ENCODE results near the gene PCDHGB7. TPM values are rescaled to one million over a fixed set of nuclear protein-coding genes. Genes with fewer than 3 reads are reported as not detected.
A peak's percentile ranks its signal among the peaks of the same experiment; 100 is the strongest.
"Not testable (repeated sequence)": the region's sequence is repeated elsewhere in the genome, so short reads cannot be mapped to it uniquely, and the experiment has no call there.

Gene PCDHGB7
- total and polyA plus RNA-seq, 5 donors: 3.5 to 10.6 (median 10.4) TPM

DNA sequence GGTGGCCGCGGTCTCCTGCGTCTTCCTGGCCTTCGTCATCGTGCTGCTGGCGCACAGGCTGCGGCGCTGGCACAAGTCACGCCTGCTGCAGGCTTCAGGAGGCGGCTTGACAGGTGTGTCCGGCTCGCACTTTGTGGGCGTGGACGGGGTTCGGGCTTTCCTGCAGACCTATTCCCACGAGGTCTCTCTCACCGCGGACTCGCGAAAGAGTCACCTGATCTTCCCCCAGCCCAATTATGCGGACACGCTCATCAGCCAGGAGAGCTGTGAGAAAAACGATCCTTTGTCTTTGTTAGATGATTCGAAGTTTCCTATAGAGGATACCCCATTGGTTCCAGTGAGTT is 2.2 kb upstream of the PCDHGB7 start:
- H3K4me1 ChIP-seq (ENCODE audit: control insufficient read depth, insufficient read depth, low read length); H3K27me3 ChIP-seq (ENCODE audit: control insufficient read depth, insufficient read depth); H3K27ac ChIP-seq (ENCODE audit: low read length); H3K4me3 ChIP-seq (ENCODE audit: low read length); ATAC-seq; H3K9me3 ChIP-seq (ENCODE audit: control insufficient read depth, low read length); DNase-seq: not testable (repeated sequence)
- WGBS: 29% methylated on average over 24 of the region's 24 CpGs
- intact Hi-C loops (cut with DNase I): loop anchor here in 2 of 4 donors (5.0 to 10.0 kb wide), 2 partner anchors 110 to 142 kb away; no protein-coding TSS in a partner anchor

DNA sequence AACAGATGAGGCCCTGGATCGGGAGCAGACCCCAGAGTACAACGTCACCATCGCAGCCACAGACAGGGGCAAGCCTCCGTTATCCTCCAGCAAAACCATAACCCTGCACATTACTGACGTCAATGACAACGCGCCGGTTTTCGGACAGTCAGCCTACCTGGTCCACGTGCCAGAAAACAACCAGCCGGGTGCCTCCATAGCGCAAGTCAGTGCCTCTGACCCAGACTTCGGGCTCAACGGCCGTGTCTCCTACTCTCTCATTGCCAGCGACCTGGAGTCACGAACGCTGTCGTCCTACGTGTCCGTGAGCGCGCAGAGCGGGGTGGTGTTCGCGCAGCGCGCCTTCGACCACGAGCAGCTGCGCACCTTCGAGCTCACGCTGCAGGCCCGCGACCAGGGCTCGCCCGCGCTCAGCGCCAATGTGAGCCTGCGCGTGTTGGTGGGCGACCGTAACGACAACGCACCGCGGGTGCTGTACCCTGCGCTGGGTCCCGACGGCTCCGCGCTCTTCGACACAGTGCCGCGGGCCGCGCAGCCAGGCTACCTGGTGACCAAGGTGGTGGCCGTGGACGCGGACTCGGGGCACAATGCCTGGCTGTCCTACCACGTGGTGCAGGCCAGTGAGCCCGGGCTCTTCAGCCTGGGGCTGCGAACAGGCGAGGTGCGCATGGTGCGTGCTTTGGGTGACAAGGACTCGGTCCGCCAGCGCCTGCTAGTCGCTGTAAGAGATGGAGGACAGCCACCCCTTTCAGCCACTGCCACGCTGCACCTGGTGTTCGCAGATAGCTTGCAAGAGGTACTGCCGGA is 1.8 kb downstream of the PCDHGB7 start:
- peaks cover 18% of the 10 kb centered on the region for H3K9me3 ChIP-seq (ENCODE audit: control insufficient read depth, low read length)
- intact Hi-C loops (cut with DNase I): loop anchor here in 2 of 4 donors (5.0 to 10.0 kb wide), 2 partner anchors 106 to 138 kb away; no protein-coding TSS in a partner anchor
- no peak overlapping the region for H3K27ac ChIP-seq (ENCODE audit: low read length)
- peaks cover 2% of the 10 kb centered on the region for H3K4me1 ChIP-seq (ENCODE audit: control insufficient read depth, insufficient read depth, low read length)
- WGBS: 30% methylated on average over 74 of the region's 74 CpGs
- H3K4me3 ChIP-seq (ENCODE audit: low read length): no peak overlapping the region
- no peak for ATAC-seq
- DNase-seq: no peak
- H3K27me3 ChIP-seq (ENCODE audit: control insufficient read depth, insufficient read depth): no peaks in the 10 kb centered on the region

DNA sequence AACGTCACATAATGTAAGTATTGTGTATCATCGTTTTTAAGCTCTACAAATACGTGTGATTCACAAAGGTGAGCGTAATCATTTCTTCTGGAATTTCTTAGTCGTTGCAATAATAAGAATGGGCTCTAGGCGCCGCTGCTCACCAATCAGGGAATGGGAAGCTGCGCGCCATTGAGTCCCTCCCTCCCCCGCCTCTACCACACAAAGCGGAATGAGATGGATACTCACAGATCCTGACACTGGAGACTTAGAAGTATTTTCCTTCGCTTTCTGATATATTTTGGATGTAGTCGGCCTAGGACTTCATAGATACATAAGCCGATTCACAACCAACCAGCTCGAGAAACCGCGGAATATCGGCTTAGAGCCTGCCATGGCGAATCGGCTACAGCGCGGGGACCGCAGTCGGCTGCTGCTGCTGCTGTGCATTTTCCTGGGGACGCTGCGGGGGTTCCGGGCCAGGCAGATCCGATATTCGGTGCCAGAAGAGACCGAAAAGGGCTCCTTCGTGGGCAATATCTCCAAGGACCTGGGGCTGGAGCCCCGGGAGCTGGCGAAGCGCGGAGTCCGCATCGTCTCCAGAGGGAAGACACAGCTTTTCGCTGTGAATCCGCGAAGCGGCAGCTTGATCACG is 3.5 kb downstream of the PCDHGB7 start, which contains the start of gene PCDHGA11:
Gene PCDHGA11, plus strand, starts transcription at position 197 of the 634 bp plus-strand sequence. Its CDS starts 177 bp downstream, at position 374.
- no peaks in the 10 kb centered on the region for H3K27me3 ChIP-seq (ENCODE audit: control insufficient read depth, insufficient read depth)
- no peak within 1 kb of the TSS for H3K27ac ChIP-seq (ENCODE audit: low read length)
- peaks cover 16% of the 10 kb centered on the region for H3K9me3 ChIP-seq (ENCODE audit: control insufficient read depth, low read length)
- H3K4me1 ChIP-seq (ENCODE audit: control insufficient read depth, insufficient read depth, low read length): peaks cover 2% of the 10 kb centered on the region
- peak within 1 kb of the TSS; percentile 49 for H3K4me3 ChIP-seq (ENCODE audit: low read length)
- 13% methylated on average over 42 of the region's 42 CpGs for WGBS
- intact Hi-C loops (cut with DNase I): loop anchor here in 2 of 4 donors (10.0 kb wide), 2 partner anchors 46 to 104 kb away; partner anchors contain the start of genes PCDHGA6 (in 1 of the 2) and PCDHGB3 (in 1 of the 2)
- DNase-seq (peak in 1 of 3 donors; percentile 56), ATAC-seq (peak in 1 of 2 donors; percentile 39)

DNA sequence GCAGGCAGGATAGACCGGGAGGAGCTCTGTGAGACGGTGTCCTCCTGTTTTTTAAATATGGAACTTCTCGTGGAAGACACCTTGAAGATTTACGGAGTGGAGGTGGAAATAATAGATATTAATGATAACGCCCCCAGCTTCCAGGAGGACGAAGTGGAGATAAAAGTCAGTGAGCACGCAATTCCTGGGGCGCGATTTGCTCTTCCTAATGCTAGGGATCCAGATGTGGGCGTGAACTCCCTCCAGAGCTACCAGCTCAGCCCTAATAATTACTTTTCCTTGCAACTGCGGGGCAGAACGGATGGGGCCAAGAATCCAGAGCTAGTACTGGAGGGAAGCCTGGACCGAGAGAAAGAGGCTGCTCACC is 4.0 kb downstream of the PCDHGB7 start:
- intact Hi-C loops (cut with DNase I): loop anchor here in 2 of 4 donors (10.0 kb wide), 2 partner anchors 47 to 103 kb away; partner anchors contain the start of genes PCDHGA6 (in 1 of the 2) and PCDHGB3 (in 1 of the 2)
- H3K4me1 ChIP-seq (ENCODE audit: control insufficient read depth, insufficient read depth, low read length): peaks cover 2% of the 10 kb centered on the region
- H3K9me3 ChIP-seq (ENCODE audit: control insufficient read depth, low read length): peaks cover 19% of the 10 kb centered on the region
- peak overlapping the region; percentile 49 for H3K4me3 ChIP-seq (ENCODE audit: low read length)
- H3K27ac ChIP-seq (ENCODE audit: low read length): no peak overlapping the region
- ATAC-seq: no peak
- WGBS: 14% methylated on average over 13 of the region's 13 CpGs
- no peaks in the 10 kb centered on the region for H3K27me3 ChIP-seq (ENCODE audit: control insufficient read depth, insufficient read depth)
- no peak for DNase-seq

GRCh38 chr5:141422742-141423291 is 5.3 kb downstream of the PCDHGB7 start:
- no peaks in the 10 kb centered on the region for H3K27me3 ChIP-seq (ENCODE audit: control insufficient read depth, insufficient read depth)
- DNase-seq (peak in 1 of 3 donors; percentile 40), ATAC-seq (no peak)
- intact Hi-C loops (cut with DNase I): loop anchor here in 2 of 4 donors (10.0 kb wide), 2 partner anchors 48 to 102 kb away; partner anchors contain the start of genes PCDHGA6 (in 1 of the 2) and PCDHGB3 (in 1 of the 2)
- peaks cover 24% of the 10 kb centered on the region for H3K9me3 ChIP-seq (ENCODE audit: control insufficient read depth, low read length)
- H3K27ac ChIP-seq (ENCODE audit: low read length): no peak overlapping the region
- H3K4me1 ChIP-seq (ENCODE audit: control insufficient read depth, insufficient read depth, low read length): peaks cover 2% of the 10 kb centered on the region
- H3K4me3 ChIP-seq (ENCODE audit: low read length): no peak overlapping the region
- WGBS: 23% methylated on average over 42 of the region's 42 CpGs

DNA sequence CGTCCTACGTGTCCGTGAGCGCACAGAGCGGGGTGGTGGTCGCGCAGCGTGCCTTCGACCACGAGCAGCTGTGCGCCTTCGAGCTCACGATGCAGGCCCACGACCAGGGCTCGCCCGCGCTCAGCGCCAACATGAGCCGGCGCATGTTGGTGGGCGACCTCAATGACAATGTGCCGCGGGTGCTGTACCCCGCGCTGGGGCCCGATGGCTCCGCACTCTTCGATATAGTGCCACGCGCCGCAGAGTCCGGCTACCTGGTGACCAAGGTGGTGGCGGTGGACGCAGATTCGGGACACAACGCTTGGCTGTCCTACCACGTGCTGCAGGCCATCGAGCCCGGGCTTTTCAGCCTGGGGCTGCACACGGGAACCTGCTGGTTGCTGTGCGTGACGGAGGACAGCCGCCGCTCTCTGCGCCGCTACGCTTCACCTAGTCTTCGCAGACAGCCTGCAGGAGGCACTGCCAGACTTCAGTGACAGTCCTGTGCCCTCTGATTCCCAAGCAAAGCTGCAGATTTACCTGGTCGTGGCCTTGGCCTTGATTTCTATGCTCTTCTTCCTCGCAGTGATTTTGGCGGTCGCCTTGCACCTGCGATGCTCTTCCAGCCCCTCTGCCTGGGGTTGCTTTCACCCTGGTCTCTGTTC is 10.4 kb downstream of the PCDHGB7 start:
- Histone ChIP-seq H3K27ac (ENCODE audit: low read length) (no peak overlapping the region), H3K27me3 (ENCODE audit: control insufficient read depth, insufficient read depth) (no peaks in the 10 kb centered on the region), H3K9me3 (ENCODE audit: control insufficient read depth, low read length) (peaks cover 13% of the 10 kb centered on the region), H3K4me3 (ENCODE audit: low read length) (no peak overlapping the region), H3K4me1 (ENCODE audit: control insufficient read depth, insufficient read depth, low read length) (no peaks in the 10 kb centered on the region)
- DNase-seq (peak in 1 of 3 donors; percentile 41), ATAC-seq (no peak)
- intact Hi-C loops (cut with DNase I): loop anchor here in 2 of 4 donors (5.0 to 10.0 kb wide), 3 partner anchors 53 to 129 kb away; partner anchors contain the start of genes PCDHGA6 (in 1 of the 2) and PCDHGB3 (in 1 of the 2)
- 42% methylated on average over 53 of the region's 53 CpGs for WGBS

DNA sequence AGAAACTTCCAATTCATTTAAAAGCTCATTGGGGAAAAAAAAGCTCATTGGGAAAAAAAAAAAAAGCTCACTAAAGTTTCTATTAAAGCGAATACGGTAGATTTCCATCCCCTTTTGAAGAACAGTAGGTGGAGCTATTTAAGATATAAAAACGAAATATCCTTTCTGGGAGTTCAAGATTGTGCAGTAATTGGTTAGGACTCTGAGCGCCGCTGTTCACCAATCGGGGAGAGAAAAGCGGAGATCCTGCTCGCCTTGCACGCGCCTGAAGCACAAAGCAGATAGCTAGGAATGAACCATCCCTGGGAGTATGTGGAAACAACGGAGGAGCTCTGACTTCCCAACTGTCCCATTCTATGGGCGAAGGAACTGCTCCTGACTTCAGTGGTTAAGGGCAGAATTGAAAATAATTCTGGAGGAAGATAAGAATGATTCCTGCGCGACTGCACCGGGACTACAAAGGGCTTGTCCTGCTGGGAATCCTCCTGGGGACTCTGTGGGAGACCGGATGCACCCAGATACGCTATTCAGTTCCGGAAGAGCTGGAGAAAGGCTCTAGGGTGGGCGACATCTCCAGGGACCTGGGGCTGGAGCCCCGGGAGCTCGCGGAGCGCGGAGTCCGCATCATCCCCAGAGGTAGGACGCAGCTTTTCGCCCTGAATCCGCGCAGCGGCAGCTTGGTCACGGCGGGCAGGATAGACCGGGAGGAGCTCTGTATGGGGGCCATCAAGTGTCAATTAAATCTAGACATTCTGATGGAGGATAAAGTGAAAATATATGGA is 13.0 kb downstream of the PCDHGB7 start, which contains the start of gene PCDHGA12:
Gene PCDHGA12, plus strand, starts transcription at position 176 of the 782 bp plus-strand sequence. Its CDS starts 253 bp downstream, at position 429.
- 12% methylated on average over 33 of the region's 33 CpGs for WGBS
- no peak within 1 kb of the TSS for H3K27ac ChIP-seq (ENCODE audit: low read length)
- peak within 1 kb of the TSS; percentile 1 for H3K4me3 ChIP-seq (ENCODE audit: low read length)
- H3K9me3 ChIP-seq (ENCODE audit: control insufficient read depth, low read length): peaks cover 11% of the 10 kb centered on the region
- H3K4me1 ChIP-seq (ENCODE audit: control insufficient read depth, insufficient read depth, low read length): no peaks in the 10 kb centered on the region
- H3K27me3 ChIP-seq (ENCODE audit: control insufficient read depth, insufficient read depth): no peaks in the 10 kb centered on the region
- intact Hi-C loops (cut with DNase I): loop anchor here in 1 of 4 donors (5.0 kb wide), 1 partner anchor 92 kb away; no protein-coding TSS in a partner anchor
- DNase-seq: peak; percentile 66 to 81 (median 75)
- ATAC-seq: peak; percentile 86 to 89

GRCh38 chr5:141431286-141431685 is 13.8 kb downstream of the PCDHGB7 start:
- Histone ChIP-seq H3K27me3 (ENCODE audit: control insufficient read depth, insufficient read depth) (no peaks in the 10 kb centered on the region), H3K4me3 (ENCODE audit: low read length) (peak overlapping the region; percentile 1), H3K9me3 (ENCODE audit: control insufficient read depth, low read length) (peaks cover 9% of the 10 kb centered on the region), H3K4me1 (ENCODE audit: control insufficient read depth, insufficient read depth, low read length) (no peaks in the 10 kb centered on the region), H3K27ac (ENCODE audit: low read length) (no peak overlapping the region)
- intact Hi-C loops (cut with DNase I): loop anchor here in 1 of 4 donors (5.0 kb wide), 1 partner anchor 91 kb away; no protein-coding TSS in a partner anchor
- 10% methylated on average over 37 of the region's 37 CpGs for WGBS
- DNase-seq (peak in 1 of 3 donors; percentile 67), ATAC-seq (peak in 1 of 2 donors; percentile 56)

DNA sequence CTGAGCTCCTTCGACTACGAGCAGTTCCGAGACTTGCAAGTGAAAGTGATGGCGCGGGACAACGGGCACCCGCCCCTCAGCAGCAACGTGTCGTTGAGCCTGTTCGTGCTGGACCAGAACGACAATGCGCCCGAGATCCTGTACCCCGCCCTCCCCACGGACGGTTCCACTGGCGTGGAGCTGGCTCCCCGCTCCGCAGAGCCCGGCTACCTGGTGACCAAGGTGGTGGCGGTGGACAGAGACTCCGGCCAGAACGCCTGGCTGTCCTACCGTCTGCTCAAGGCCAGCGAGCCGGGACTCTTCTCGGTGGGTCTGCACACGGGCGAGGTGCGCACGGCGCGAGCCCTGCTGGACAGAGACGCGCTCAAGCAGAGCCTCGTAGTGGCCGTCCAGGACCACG is 14.8 kb downstream of the PCDHGB7 start:
- WGBS: 26% methylated on average over 36 of the region's 38 CpGs
- not testable (repeated sequence) for H3K4me1 ChIP-seq (ENCODE audit: control insufficient read depth, insufficient read depth, low read length); H3K27me3 ChIP-seq (ENCODE audit: control insufficient read depth, insufficient read depth); H3K27ac ChIP-seq (ENCODE audit: low read length); ATAC-seq; DNase-seq; H3K4me3 ChIP-seq (ENCODE audit: low read length); H3K9me3 ChIP-seq (ENCODE audit: control insufficient read depth, low read length)
- intact Hi-C loops (cut with DNase I): loop anchor here in 1 of 4 donors (5.0 kb wide), 1 partner anchor 90 kb away; no protein-coding TSS in a partner anchor
